PC-9 (cell line): ENCODE results near the gene BMP2K. TPM values are rescaled to one million over a fixed set of nuclear protein-coding genes. Genes with fewer than 3 reads are reported as not detected.

Source experiments
- BruUV-seq: library from RNA; stranded (reverse); fragments of 400-500 nt; replicated peaks from 2 replicates; lab custom pipeline; 2021; lab: Mats Ljungman, UMichigan
- CTCF ChIA-PET: fragments of 300-600 bp; sonication (Branson Sonifier 250); formaldehyde crosslinking; loops from one replicate; lab custom pipeline; 2022; ENCODE audit warnings: antibody characterized with exemption; lab: Charles Lee
- POLR2A ChIA-PET: fragments of 300-600 bp; sonication (Branson Sonifier 250); formaldehyde crosslinking; loops from one replicate; lab custom pipeline; 2022; ENCODE audit warnings: antibody characterized with exemption; ENCODE audit not compliant: unreplicated experiment; lab: Charles Lee
- DNase-seq, 2 experiments: peaks; one replicate each; pipeline versions ENCODE4 v3.0.0 to v3.0.0-alpha.2; 2015 to 2022; ENCODE audit warnings: mixed read lengths in 1 of 2
- H2AFZ ChIP-seq: fragments of 200-600 bp; sonication (generic); 2 replicates; pipeline ENCODE4 v1.8.1; 2017; ENCODE audit warnings: antibody characterized with exemption
- H3F3A ChIP-seq: fragments of 200-600 bp; sonication (generic); 2 replicates; pipeline ENCODE4 v1.8.1; 2017; ENCODE audit warnings: antibody characterized with exemption, mild to moderate bottlenecking, low read depth; ENCODE audit not compliant: insufficient read depth
- H3K27ac ChIP-seq: fragments of 200-600 bp; sonication (generic); 2 replicates; pipeline ENCODE4 v1.6.1; 2016; ENCODE audit warnings: mixed run types
- H3K27me3 ChIP-seq: fragments of 200-600 bp; sonication (generic); 2 replicates; pipeline ENCODE4 v1.6.1; 2016; ENCODE audit warnings: low read depth, mixed run types; ENCODE audit not compliant: insufficient read depth
- H3K36me3 ChIP-seq: fragments of 200-600 bp; sonication (generic); 2 replicates; pipeline ENCODE4 v1.6.1; 2016; ENCODE audit warnings: low read depth, mixed run types
- H3K4me1 ChIP-seq: fragments of 200-600 bp; sonication (generic); replicated peaks from 2 replicates; pipeline ENCODE4 v1.6.1; 2016; ENCODE audit warnings: mixed run types; ENCODE audit not compliant: insufficient read depth
- H3K4me2 ChIP-seq: fragments of 200-600 bp; sonication (generic); 2 replicates; pipeline ENCODE4 v1.6.1; 2017; ENCODE audit warnings: mixed run types
- H3K4me3 ChIP-seq: fragments of 200-600 bp; sonication (generic); 2 replicates; pipeline ENCODE4 v1.6.1; 2016; ENCODE audit warnings: mixed run types
- H3K79me2 ChIP-seq: fragments of 200-600 bp; sonication (generic); 2 replicates; pipeline ENCODE4 v1.6.1; 2017; ENCODE audit warnings: low read depth, mixed run types
- H3K9me2 ChIP-seq: fragments of 200-600 bp; sonication (generic); 2 replicates; pipeline ENCODE4 v1.8.1; 2017; ENCODE audit warnings: mild to moderate bottlenecking; ENCODE audit not compliant: insufficient read depth
- H3K9me3 ChIP-seq: fragments of 200-600 bp; sonication (generic); 2 replicates; pipeline ENCODE4 v1.8.1; 2016; ENCODE audit warnings: low read depth; ENCODE audit not compliant: insufficient read depth
- H4K20me1 ChIP-seq: fragments of 200-600 bp; sonication (generic); 2 replicates; pipeline ENCODE4 v1.8.1; 2017; ENCODE audit not compliant: insufficient read depth
- CTCF ChIP-seq: fragments of 200-600 bp; sonication (generic); conservative IDR thresholded peaks from 2 replicates; pipeline ENCODE4 v1.6.1; 2017; ENCODE audit warnings: mixed run types, antibody characterized with exemption, mild to moderate bottlenecking, moderate library complexity
- EZH2 ChIP-seq: fragments of 200-600 bp; sonication (generic); IDR thresholded peaks from 2 replicates; pipeline ENCODE4 v1.8.0; 2017; ENCODE audit warnings: antibody characterized with exemption, low read depth
- intact Hi-C: fragments of 100-400 bp; cut with micrococcal nuclease; formaldehyde crosslinking; loops from one replicate; pipeline ENCODE4 v1.10.0; 2022; ENCODE audit not compliant: unreplicated experiment
- total RNA-seq: library from RNA; stranded (reverse); gene quantifications from 2 replicates; pipeline ENCODE4 v1.2.3, GENCODE V29; 2021

The BMP2K gene
- total RNA-seq, 1 experiment from 2014 or later, result 12.2 TPM

DNA sequence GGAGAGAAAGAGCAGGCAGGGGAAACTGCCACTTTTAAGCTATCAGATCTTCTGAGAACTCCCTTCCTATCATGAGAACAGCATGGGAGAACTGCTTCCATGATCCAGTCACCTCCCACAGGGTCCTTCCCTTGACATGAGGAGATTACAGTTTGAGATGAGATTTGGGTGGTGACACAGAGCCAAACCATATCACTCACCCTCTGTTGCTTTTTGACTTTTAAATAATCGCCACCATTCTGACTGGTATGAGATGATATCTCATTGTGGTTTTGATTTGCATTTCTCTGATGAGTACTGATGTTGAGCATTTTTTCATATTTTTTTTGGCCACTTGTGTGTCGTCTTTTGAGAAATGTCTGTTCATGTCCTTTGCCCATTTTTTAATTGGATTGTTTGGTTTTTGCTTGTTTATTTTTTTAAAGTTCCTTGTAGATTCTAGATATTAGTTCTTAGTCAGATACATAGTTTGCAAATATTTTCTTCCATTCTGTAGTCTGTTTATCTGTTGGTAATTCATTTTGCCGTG is 169.6 kb downstream of the BMP2K start:
- ChIA-PET CTCF (no interaction called here), POLR2A (no interaction called here)
- no peak overlapping the region for H3K4me3 ChIP-seq
- no peak overlapping the region for H3K4me2 ChIP-seq
- BruUV-seq, result no TSS peak
- no peaks in the 10 kb centered on the region for H4K20me1 ChIP-seq
- no peaks in the 10 kb centered on the region for H3K4me1 ChIP-seq
- H3K9me3 ChIP-seq, result no peaks in the 10 kb centered on the region
- DNase-seq, result no peak
- H3F3A ChIP-seq, result no peaks in the 10 kb centered on the region
- H3K79me2 ChIP-seq, result no peaks in the 10 kb centered on the region
- H2AFZ ChIP-seq, result no peak overlapping the region
- H3K27ac ChIP-seq, result no peak overlapping the region
- H3K36me3 ChIP-seq, result no peaks in the 10 kb centered on the region
- H3K9me2 ChIP-seq, result no peaks in the 10 kb centered on the region
- intact Hi-C loops, result no loop called here
- no peak for TF ChIP-seq CTCF
- no peak for TF ChIP-seq EZH2
- no peaks in the 10 kb centered on the region for H3K27me3 ChIP-seq

- Histone ChIP-seq H3K79me2 (no peaks in the 10 kb centered on the region), H2AFZ (no peak overlapping the region), H3K9me2 (no peaks in the 10 kb centered on the region), H3F3A (no peaks in the 10 kb centered on the region), H3K4me3 (no peak overlapping the region), H3K27me3 (no peaks in the 10 kb centered on the region), H3K36me3 (no peaks in the 10 kb centered on the region), H3K27ac (no peak overlapping the region), H3K4me1 (no peaks in the 10 kb centered on the region), H4K20me1 (no peaks in the 10 kb centered on the region), H3K4me2 (no peak overlapping the region), H3K9me3 (no peaks in the 10 kb centered on the region)
- POLR2A ChIA-PET, result no interaction called here
- DNase-seq, result no peak
- BruUV-seq, result no TSS peak
- intact Hi-C loops, result loop anchor here (5.0 kb wide), 3 partner anchors 628 to 1388 kb away; partner anchors contain the start of gene CFAP299
- CTCF ChIA-PET, result no interaction called here
- TF ChIP-seq EZH2, result no peak
- TF ChIP-seq CTCF, result no peak
These were observed 173.6 kb downstream of the BMP2K start for GRCh38 chr4:78949735-78950134.

DNA sequence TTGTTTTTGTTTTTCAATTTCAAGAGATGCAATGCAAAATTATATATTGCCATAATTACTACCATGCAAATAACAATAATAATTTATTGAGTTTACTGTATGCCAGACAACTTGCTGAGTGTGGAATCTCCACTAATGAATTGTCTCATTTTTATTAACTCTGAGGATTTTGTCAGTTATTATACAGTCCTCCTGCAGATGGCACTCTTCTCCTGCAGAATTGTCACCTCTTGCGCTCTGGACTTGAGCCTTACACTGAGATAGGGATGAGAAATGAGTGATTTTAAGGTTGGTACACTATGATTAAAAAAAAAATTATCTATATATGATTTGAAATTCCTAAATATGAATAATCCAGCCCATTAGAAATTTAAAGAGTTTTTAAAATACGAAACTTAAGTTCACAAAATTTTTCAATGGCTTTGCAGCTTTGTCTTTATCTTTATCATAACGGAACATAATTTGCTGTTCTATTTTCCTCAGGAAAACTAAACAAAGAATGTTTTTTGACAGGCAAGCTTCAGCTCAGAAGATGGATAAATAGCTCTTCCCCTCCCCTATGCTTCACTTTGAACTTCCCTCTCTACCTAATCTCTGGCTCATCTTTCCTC is 175.8 kb downstream of the BMP2K start:
- Histone ChIP-seq H3K4me2 (no peak overlapping the region), H4K20me1 (no peaks in the 10 kb centered on the region), H3K79me2 (no peaks in the 10 kb centered on the region), H3K27ac (no peak overlapping the region), H3K4me3 (no peak overlapping the region), H3K36me3 (no peaks in the 10 kb centered on the region), H2AFZ (no peak overlapping the region), H3K9me3 (no peaks in the 10 kb centered on the region), H3K4me1 (no peaks in the 10 kb centered on the region), H3K9me2 (no peaks in the 10 kb centered on the region), H3F3A (no peaks in the 10 kb centered on the region), H3K27me3 (no peaks in the 10 kb centered on the region)
- CTCF ChIA-PET, result no interaction called here
- no TSS peak for BruUV-seq
- intact Hi-C loops, result loop anchor here (5.0 kb wide), 3 partner anchors 625 to 1385 kb away; partner anchors contain the start of gene CFAP299
- TF ChIP-seq CTCF, result peak; percentile 77
- no peak for TF ChIP-seq EZH2
- no peak for DNase-seq
- POLR2A ChIA-PET, result interaction anchor here (0.5 kb wide), 1 partner anchor 13 kb away, joined by 3 read pairs; no protein-coding TSS in a partner anchor
